ENCODE results near the gene CHST15.

CHST15 gene

GRCh38 chr10:124007773-124008145 is 85.6 kb downstream of the CHST15 start:
- no peak overlapping the region for H3K27ac ChIP-seq (ENCODE audit: insufficient read depth, low read depth, low read length, poor library complexity, severe bottlenecking)
- no peaks in the 10 kb centered on the region for H3K36me3 ChIP-seq (ENCODE audit: control insufficient read depth, insufficient read depth, low read length)
- H3K4me3 ChIP-seq (ENCODE audit: insufficient read depth, low read depth, low read length), result no peak overlapping the region
- no peaks in the 10 kb centered on the region for H3K9me3 ChIP-seq (ENCODE audit: control insufficient read depth, low read length)
- H3K4me1 ChIP-seq (ENCODE audit: control insufficient read depth, insufficient read depth, low read length), result peaks cover 11% of the 10 kb centered on the region
- H3K27me3 ChIP-seq (ENCODE audit: control insufficient read depth, insufficient read depth, low read length, poor library complexity, severe bottlenecking), result no peaks in the 10 kb centered on the region
- WGBS, 2 experiments, result 92 to 94% methylated on average over 7 to 8 of the region's 8 CpGs

GRCh38 chr10:124007102-124007772 is 86.2 kb downstream of the CHST15 start:
- peaks cover 11% of the 10 kb centered on the region for H3K4me1 ChIP-seq (ENCODE audit: control insufficient read depth, insufficient read depth, low read length)
- no peaks in the 10 kb centered on the region for H3K36me3 ChIP-seq (ENCODE audit: control insufficient read depth, insufficient read depth, low read length)
- H3K27me3 ChIP-seq (ENCODE audit: control insufficient read depth, insufficient read depth, low read length, poor library complexity, severe bottlenecking), result no peaks in the 10 kb centered on the region
- 91 to 96% methylated on average over 15 to 16 of the region's 16 CpGs for WGBS, 2 experiments
- no peak overlapping the region for H3K4me3 ChIP-seq (ENCODE audit: insufficient read depth, low read depth, low read length)
- H3K27ac ChIP-seq (ENCODE audit: insufficient read depth, low read depth, low read length, poor library complexity, severe bottlenecking), result no peak overlapping the region
- H3K9me3 ChIP-seq (ENCODE audit: control insufficient read depth, low read length), result no peaks in the 10 kb centered on the region

- Histone ChIP-seq H3K36me3 (ENCODE audit: control insufficient read depth, insufficient read depth, low read length) (no peaks in the 10 kb centered on the region), H3K27me3 (ENCODE audit: control insufficient read depth, insufficient read depth, low read length, poor library complexity, severe bottlenecking) (no peaks in the 10 kb centered on the region), H3K4me1 (ENCODE audit: control insufficient read depth, insufficient read depth, low read length) (peaks cover 11% of the 10 kb centered on the region), H3K9me3 (ENCODE audit: control insufficient read depth, low read length) (no peaks in the 10 kb centered on the region), H3K4me3 (ENCODE audit: insufficient read depth, low read depth, low read length) (no peak overlapping the region), H3K27ac (ENCODE audit: insufficient read depth, low read depth, low read length, poor library complexity, severe bottlenecking) (no peak overlapping the region)
- WGBS, 2 experiments, result 90 to 97% methylated on average over 7 of the region's 7 CpGs
Observed at GRCh38 chr10:124006526-124006925, 86.9 kb downstream of the CHST15 start.

GRCh38 chr10:124005991-124006392 is 87.4 kb downstream of the CHST15 start:
- H3K4me3 ChIP-seq (ENCODE audit: insufficient read depth, low read depth, low read length), result no peak overlapping the region
- no peaks in the 10 kb centered on the region for H3K36me3 ChIP-seq (ENCODE audit: control insufficient read depth, insufficient read depth, low read length)
- H3K4me1 ChIP-seq (ENCODE audit: control insufficient read depth, insufficient read depth, low read length), result peaks cover 11% of the 10 kb centered on the region
- WGBS, 2 experiments, result 79 to 85% methylated on average over 12 of the region's 12 CpGs
- H3K9me3 ChIP-seq (ENCODE audit: control insufficient read depth, low read length), result no peaks in the 10 kb centered on the region
- no peak overlapping the region for H3K27ac ChIP-seq (ENCODE audit: insufficient read depth, low read depth, low read length, poor library complexity, severe bottlenecking)
- no peaks in the 10 kb centered on the region for H3K27me3 ChIP-seq (ENCODE audit: control insufficient read depth, insufficient read depth, low read length, poor library complexity, severe bottlenecking)

- no peak overlapping the region for H3K27ac ChIP-seq (ENCODE audit: insufficient read depth, low read depth, low read length, poor library complexity, severe bottlenecking)
- H3K4me1 ChIP-seq (ENCODE audit: control insufficient read depth, insufficient read depth, low read length), result peaks cover 11% of the 10 kb centered on the region
- H3K9me3 ChIP-seq (ENCODE audit: control insufficient read depth, low read length), result no peaks in the 10 kb centered on the region
- WGBS, 2 experiments, result 92 to 95% methylated on average over 10 of the region's 10 CpGs
- no peaks in the 10 kb centered on the region for H3K36me3 ChIP-seq (ENCODE audit: control insufficient read depth, insufficient read depth, low read length)
- H3K27me3 ChIP-seq (ENCODE audit: control insufficient read depth, insufficient read depth, low read length, poor library complexity, severe bottlenecking), result no peaks in the 10 kb centered on the region
- no peak overlapping the region for H3K4me3 ChIP-seq (ENCODE audit: insufficient read depth, low read depth, low read length)
Observed at GRCh38 chr10:124005091-124005490, 88.3 kb downstream of the CHST15 start.

GRCh38 chr10:124004663-124005004 is 88.8 kb downstream of the CHST15 start:
- 95 to 100% methylated on average over 2 of the region's 2 CpGs for WGBS, 2 experiments
- H3K27me3 ChIP-seq (ENCODE audit: control insufficient read depth, insufficient read depth, low read length, poor library complexity, severe bottlenecking), result no peaks in the 10 kb centered on the region
- H3K4me1 ChIP-seq (ENCODE audit: control insufficient read depth, insufficient read depth, low read length), result peaks cover 11% of the 10 kb centered on the region
- H3K9me3 ChIP-seq (ENCODE audit: control insufficient read depth, low read length), result no peaks in the 10 kb centered on the region
- no peaks in the 10 kb centered on the region for H3K36me3 ChIP-seq (ENCODE audit: control insufficient read depth, insufficient read depth, low read length)
- no peak overlapping the region for H3K27ac ChIP-seq (ENCODE audit: insufficient read depth, low read depth, low read length, poor library complexity, severe bottlenecking)
- no peak overlapping the region for H3K4me3 ChIP-seq (ENCODE audit: insufficient read depth, low read depth, low read length)

GRCh38 chr10:124003871-124004662 is 89.3 kb downstream of the CHST15 start:
- WGBS, 2 experiments, result 89% methylated on average over 11 of the region's 11 CpGs
- Histone ChIP-seq H3K36me3 (ENCODE audit: control insufficient read depth, insufficient read depth, low read length) (no peaks in the 10 kb centered on the region), H3K4me1 (ENCODE audit: control insufficient read depth, insufficient read depth, low read length) (peaks cover 11% of the 10 kb centered on the region), H3K27me3 (ENCODE audit: control insufficient read depth, insufficient read depth, low read length, poor library complexity, severe bottlenecking) (no peaks in the 10 kb centered on the region), H3K9me3 (ENCODE audit: control insufficient read depth, low read length) (no peaks in the 10 kb centered on the region), H3K27ac (ENCODE audit: insufficient read depth, low read depth, low read length, poor library complexity, severe bottlenecking) (no peak overlapping the region), H3K4me3 (ENCODE audit: insufficient read depth, low read depth, low read length) (no peak overlapping the region)

- no peak overlapping the region for H3K27ac ChIP-seq (ENCODE audit: insufficient read depth, low read depth, low read length, poor library complexity, severe bottlenecking)
- no peaks in the 10 kb centered on the region for H3K36me3 ChIP-seq (ENCODE audit: control insufficient read depth, insufficient read depth, low read length)
- no peaks in the 10 kb centered on the region for H3K9me3 ChIP-seq (ENCODE audit: control insufficient read depth, low read length)
- 94 to 97% methylated on average over 4 of the region's 4 CpGs for WGBS, 2 experiments
- H3K4me1 ChIP-seq (ENCODE audit: control insufficient read depth, insufficient read depth, low read length), result peaks cover 11% of the 10 kb centered on the region
- H3K27me3 ChIP-seq (ENCODE audit: control insufficient read depth, insufficient read depth, low read length, poor library complexity, severe bottlenecking), result no peaks in the 10 kb centered on the region
- no peak overlapping the region for H3K4me3 ChIP-seq (ENCODE audit: insufficient read depth, low read depth, low read length)
Observed at GRCh38 chr10:124003481-124003870, 89.9 kb downstream of the CHST15 start.

- Histone ChIP-seq H3K4me3 (ENCODE audit: insufficient read depth, low read depth, low read length) (no peak overlapping the region), H3K36me3 (ENCODE audit: control insufficient read depth, insufficient read depth, low read length) (no peaks in the 10 kb centered on the region), H3K27ac (ENCODE audit: insufficient read depth, low read depth, low read length, poor library complexity, severe bottlenecking) (no peak overlapping the region), H3K4me1 (ENCODE audit: control insufficient read depth, insufficient read depth, low read length) (peaks cover 11% of the 10 kb centered on the region), H3K27me3 (ENCODE audit: control insufficient read depth, insufficient read depth, low read length, poor library complexity, severe bottlenecking) (no peaks in the 10 kb centered on the region), H3K9me3 (ENCODE audit: control insufficient read depth, low read length) (no peaks in the 10 kb centered on the region)
- 92 to 97% methylated on average over 7 of the region's 7 CpGs for WGBS, 2 experiments
Observed at GRCh38 chr10:124003070-124003419, 90.4 kb downstream of the CHST15 start.

- no peak overlapping the region for H3K27ac ChIP-seq (ENCODE audit: insufficient read depth, low read depth, low read length, poor library complexity, severe bottlenecking)
- H3K9me3 ChIP-seq (ENCODE audit: control insufficient read depth, low read length), result no peaks in the 10 kb centered on the region
- H3K4me3 ChIP-seq (ENCODE audit: insufficient read depth, low read depth, low read length), result no peak overlapping the region
- WGBS, 2 experiments, result 94 to 95% methylated on average over 6 of the region's 6 CpGs
- H3K4me1 ChIP-seq (ENCODE audit: control insufficient read depth, insufficient read depth, low read length), result peaks cover 11% of the 10 kb centered on the region
- H3K27me3 ChIP-seq (ENCODE audit: control insufficient read depth, insufficient read depth, low read length, poor library complexity, severe bottlenecking), result no peaks in the 10 kb centered on the region
- no peaks in the 10 kb centered on the region for H3K36me3 ChIP-seq (ENCODE audit: control insufficient read depth, insufficient read depth, low read length)
Observed at GRCh38 chr10:124002391-124003069, 90.9 kb downstream of the CHST15 start.
